Measurements from ENCODE around the gene CNTN1. TPM values are rescaled to one million over a fixed set of nuclear protein-coding genes. Genes with fewer than 3 reads are reported as not detected.

CNTN1 gene
- polyA plus RNA-seq, 1 donor (not counting 4 experiments of a cell fraction or from before 2014, with no cell fraction given): 19.0 TPM

DNA sequence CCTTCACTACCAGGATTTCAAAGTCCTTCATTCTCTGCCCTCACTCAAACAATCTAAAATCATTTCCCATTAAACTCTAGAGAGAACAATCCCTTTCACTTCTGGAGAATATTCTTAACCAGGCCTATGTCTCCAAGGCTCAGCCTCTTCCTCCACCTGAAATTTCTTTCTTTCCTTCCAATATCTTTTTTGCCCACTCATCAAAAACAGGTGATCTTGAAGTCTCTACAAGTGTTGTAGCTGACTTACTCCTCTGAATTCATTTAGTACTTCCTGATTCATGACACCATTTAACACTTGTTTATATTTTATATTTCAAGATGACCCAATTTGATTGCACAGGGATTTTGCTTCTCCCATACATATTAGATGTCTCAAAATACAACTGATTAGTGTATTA is 429.1 kb downstream of the CNTN1 start:
- no peak for TF ChIP-seq EZH2 (IDR thresholded peaks at IDR 0.05; ENCODE audit: low read length)
- TF ChIP-seq, protein P1, sequence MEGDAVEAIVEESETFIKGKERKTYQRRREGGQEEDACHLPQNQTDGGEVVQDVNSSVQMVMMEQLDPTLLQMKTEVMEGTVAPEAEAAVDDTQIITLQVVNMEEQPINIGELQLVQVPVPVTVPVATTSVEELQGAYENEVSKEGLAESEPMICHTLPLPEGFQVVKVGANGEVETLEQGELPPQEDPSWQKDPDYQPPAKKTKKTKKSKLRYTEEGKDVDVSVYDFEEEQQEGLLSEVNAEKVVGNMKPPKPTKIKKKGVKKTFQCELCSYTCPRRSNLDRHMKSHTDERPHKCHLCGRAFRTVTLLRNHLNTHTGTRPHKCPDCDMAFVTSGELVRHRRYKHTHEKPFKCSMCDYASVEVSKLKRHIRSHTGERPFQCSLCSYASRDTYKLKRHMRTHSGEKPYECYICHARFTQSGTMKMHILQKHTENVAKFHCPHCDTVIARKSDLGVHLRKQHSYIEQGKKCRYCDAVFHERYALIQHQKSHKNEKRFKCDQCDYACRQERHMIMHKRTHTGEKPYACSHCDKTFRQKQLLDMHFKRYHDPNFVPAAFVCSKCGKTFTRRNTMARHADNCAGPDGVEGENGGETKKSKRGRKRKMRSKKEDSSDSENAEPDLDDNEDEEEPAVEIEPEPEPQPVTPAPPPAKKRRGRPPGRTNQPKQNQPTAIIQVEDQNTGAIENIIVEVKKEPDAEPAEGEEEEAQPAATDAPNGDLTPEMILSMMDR (optimal IDR thresholded peaks at IDR 0.05 in 1 of 3, IDR thresholded peaks at IDR 0.05 in 1 of 3, conservative IDR thresholded peaks at IDR 0.05 in 1 of 3; ENCODE audit: extremely low read depth in 1 of 3, insufficient read depth in 2 of 3, low read length in 3 of 3): no peak
- Histone ChIP-seq H3K27me3 (ENCODE audit: control insufficient read depth, extremely low read depth, insufficient read depth, low read length) (no peaks in the 10 kb centered on the region), H3K79me2 (ENCODE audit: control insufficient read depth, insufficient read depth, low read length) (no peaks in the 10 kb centered on the region), H3K4me1 (ENCODE audit: control insufficient read depth, extremely low read depth, insufficient read depth, low read length) (no peaks in the 10 kb centered on the region), H3K4me2 (ENCODE audit: control insufficient read depth, extremely low read depth, insufficient read depth, low read depth, low read length) (no peak overlapping the region), H2AFZ (ENCODE audit: control insufficient read depth, low read length) (no peak overlapping the region), H3K9me1 (ENCODE audit: control insufficient read depth, extremely low read depth, insufficient read depth, low read length) (no peaks in the 10 kb centered on the region), H3K27ac (ENCODE audit: control insufficient read depth, insufficient read depth, low read length) (no peak overlapping the region), H3K36me3 (ENCODE audit: control insufficient read depth in 2 of 2, extremely low read depth in 1 of 2, insufficient read depth in 2 of 2, low read length in 2 of 2) (no peaks in the 10 kb centered on the region), H3K9me3 (ENCODE audit: control insufficient read depth, low read depth, low read length) (no peaks in the 10 kb centered on the region), H3K9ac (ENCODE audit: control insufficient read depth, extremely low read depth, insufficient read depth, low read length) (no peak overlapping the region), H3K4me3 (ENCODE audit: control insufficient read depth in 2 of 3, extremely low read depth in 1 of 3, insufficient read depth in 2 of 3, low read depth in 1 of 3, low read length in 3 of 3) (no peak overlapping the region), H4K20me1 (ENCODE audit: control insufficient read depth, extremely low read depth, insufficient read depth, low read length) (no peaks in the 10 kb centered on the region)
- DNase-seq (ENCODE audit: low read depth, low spot score) (no peak), FAIRE-seq (no peak)
- dilution Hi-C loops (cut with MboI; ENCODE audit: extremely low pct_ligation_motif_present, low sequenced_read_pairs): no loop called here

All from keratinocyte (primary cell).